HCT116 (cell line): Measurements from ENCODE around the gene METTL18. TPM values are rescaled to one million over a fixed set of nuclear protein-coding genes. Genes with fewer than 3 reads are reported as not detected.

Experiments used
- ATAC-seq: fragments of 200-7000 bp; cut with Tn5 transposase; 2 replicates; pipeline ENCODE4 v1.9.1; 2020; ENCODE audit warnings: mild to moderate bottlenecking, moderate library complexity
- BruUV-seq: library from RNA; stranded (reverse); fragments of 400-500 nt; replicated peaks from 2 replicates; lab custom pipeline; 2021; lab: Mats Ljungman, UMichigan
- CTCF ChIA-PET: fragments of 300-600 bp; sonication (Branson Sonifier 250); formaldehyde crosslinking; loops from one replicate; lab custom pipeline; 2021; ENCODE audit warnings: antibody characterized with exemption; lab: Charles Lee
- POLR2A ChIA-PET: fragments of 300-600, 350-600 bp; sonication (Branson Sonifier 250); formaldehyde crosslinking; loops from one replicate; lab custom pipeline; 2021; ENCODE audit warnings: antibody characterized with exemption; lab: Charles Lee
- RAD21 ChIA-PET, 2 experiments: fragments of 300-600 bp; sonication (Branson Sonifier 250); formaldehyde crosslinking; loops; one replicate each; lab custom pipeline; 2023; ENCODE audit warnings: low total read pairs in 2 of 2; ENCODE audit not compliant: uncharacterized antibody in 2 of 2, unreplicated experiment in 2 of 2, low non-redundant PET in 1 of 2; lab: Charles Lee
- DNase-seq: peaks from one replicate; pipeline ENCODE4 v3.0.0-alpha.2; 2010; ENCODE audit warnings: low read depth, low spot score
- H2AFZ ChIP-seq: fragments of 200-600 bp; shearing (Covaris generic), sonication (generic); 2 replicates; pipeline ENCODE4 v1.6.1; 2017; ENCODE audit warnings: low read depth, mixed run types, mixed read lengths, antibody characterized with exemption, low read length; ENCODE audit not compliant: poor library complexity, severe bottlenecking
- H3K27ac ChIP-seq: 2 replicates; pipeline ENCODE4 v1.5.1; 2012; ENCODE audit warnings: low read depth, low read length
- H3K27me3 ChIP-seq: fragments of 200-600 bp; sonication (generic); 2 replicates; pipeline ENCODE4 v1.6.1; 2016; ENCODE audit warnings: mixed run types, low read length, mixed read lengths; ENCODE audit not compliant: insufficient read depth
- H3K36me3 ChIP-seq, 2 experiments: fragments of 200-500 bp in 1 of 2; fragments of 200-600 bp in 1 of 2; sonication (Bioruptor generic) in 1 of 2; sonication (generic) in 1 of 2; 2 replicates each; pipeline versions ENCODE4 v1.5.1 to v1.6.1; 2014 to 2016; ENCODE audit warnings: low read length in 2 of 2, inconsistent platforms in 1 of 2, mixed read lengths in 1 of 2, mixed run types in 1 of 2; ENCODE audit not compliant: insufficient read depth in 2 of 2, control insufficient read depth in 1 of 2
- H3K4me1 ChIP-seq, 2 experiments: fragments of 200-600 bp in 1 of 2; sonication (generic) in 1 of 2; 2 replicates each; pipeline versions ENCODE4 v1.5.1 to v1.6.1; 2012 to 2017; ENCODE audit warnings: low read length in 2 of 2, inconsistent platforms in 1 of 2, mild to moderate bottlenecking in 1 of 2, mixed read lengths in 1 of 2, mixed run types in 1 of 2, moderate library complexity in 1 of 2; ENCODE audit not compliant: insufficient read depth in 2 of 2, control insufficient read depth in 1 of 2
- H3K4me2 ChIP-seq: fragments of 200-600 bp; sonication (generic); 2 replicates; pipeline ENCODE4 v1.6.1; 2017; ENCODE audit warnings: mixed run types, low read length, mixed read lengths
- H3K4me3 ChIP-seq, 2 experiments: fragments of 200-600 bp in 1 of 2; sonication (generic) in 1 of 2; replicated peaks in 1 of 2; 2 replicates each; pipeline ENCODE4 v1.5.1; 2011 to 2016; ENCODE audit warnings: low read length in 2 of 2, control low read depth in 1 of 2, low read depth in 1 of 2, mild to moderate bottlenecking in 1 of 2, mixed read lengths in 1 of 2, mixed run types in 1 of 2
- H3K79me2 ChIP-seq: fragments of 200-600 bp; sonication (generic); 2 replicates; pipeline ENCODE4 v1.6.1; 2017; ENCODE audit warnings: mild to moderate bottlenecking, mixed run types, low read length, moderate library complexity, mixed read lengths; ENCODE audit not compliant: insufficient read depth
- H3K9ac ChIP-seq: fragments of 200-600 bp; sonication (generic); 2 replicates; pipeline ENCODE4 v1.6.1; 2016; ENCODE audit warnings: low read length, mixed read lengths
- H3K9me2 ChIP-seq: fragments of 200-600 bp; sonication (generic), shearing (Covaris generic); 2 replicates; pipeline ENCODE4 v1.6.1; 2017; ENCODE audit warnings: mixed run types, mild to moderate bottlenecking, moderate library complexity; ENCODE audit not compliant: insufficient read depth
- H3K9me3 ChIP-seq, 2 experiments: fragments of 200-500 bp in 1 of 2; fragments of 200-600 bp in 1 of 2; sonication (Bioruptor generic) in 1 of 2; sonication (generic) in 1 of 2; 2 replicates each; pipeline ENCODE4 v1.6.1; 2014 to 2017; ENCODE audit warnings: low read length in 2 of 2, mixed read lengths in 2 of 2, inconsistent platforms in 1 of 2, low read depth in 1 of 2, mild to moderate bottlenecking in 1 of 2, mixed run types in 1 of 2, moderate library complexity in 1 of 2; ENCODE audit not compliant: control insufficient read depth in 1 of 2, insufficient read depth in 1 of 2
- H4K20me1 ChIP-seq: fragments of 200-600 bp; sonication (generic), shearing (Covaris generic); 2 replicates; pipeline ENCODE4 v1.6.1; 2017; ENCODE audit warnings: mixed run types, mild to moderate bottlenecking, moderate library complexity; ENCODE audit not compliant: insufficient read depth
- EZH2 ChIP-seq: fragments of 200-600 bp; sonication (generic); IDR thresholded peaks from 2 replicates; pipeline ENCODE4 v1.6.1; 2017; ENCODE audit warnings: antibody characterized with exemption, mixed run types
- EZH2phosphoT487 ChIP-seq: fragments of 200-600 bp; IDR thresholded peaks from 2 replicates; pipeline ENCODE4 v1.6.1; 2018; ENCODE audit warnings: antibody characterized with exemption, borderline replicate concordance
- SP1 ChIP-seq: IDR thresholded peaks from 2 replicates; pipeline ENCODE4 v1.6.1; 2012; ENCODE audit warnings: low read depth
- SRF ChIP-seq: IDR thresholded peaks from 2 replicates; pipeline ENCODE4 v1.6.1; 2012; ENCODE audit warnings: low read depth
- TCF7L2 ChIP-seq: IDR thresholded peaks from 2 replicates; pipeline ENCODE4 v1.7.0; 2011; ENCODE audit warnings: borderline replicate concordance, inconsistent platforms; ENCODE audit not compliant: insufficient read depth, insufficient read length; ENCODE audit errors: extremely low read depth
- ZNF274 ChIP-seq: fragments of 200-500 bp; sonication (Bioruptor generic); IDR thresholded peaks from 2 replicates; pipeline ENCODE4 v1.6.1; 2014; ENCODE audit warnings: mild to moderate bottlenecking, low read depth, low read length, inconsistent platforms
- intact Hi-C: fragments of 100-400 bp; cut with micrococcal nuclease; formaldehyde crosslinking; loops from 2 replicates; pipeline ENCODE4 v1.10.0; 2022
- total RNA-seq: library from RNA; stranded (reverse); gene quantifications from one replicate; pipeline ENCODE4 v1.2.1, GENCODE V29; 2021; ENCODE audit not compliant: unreplicated experiment
- TF ChIP-seq, protein P1 (sequence below): IDR thresholded peaks from 2 replicates; pipeline ENCODE4 v1.6.1; 2011; ENCODE audit warnings: mild to moderate bottlenecking, low read length, moderate library complexity; ENCODE audit not compliant: insufficient replicate concordance; ENCODE audit errors: extremely low read depth
- TF ChIP-seq, protein P2 (sequence below): IDR thresholded peaks from 2 replicates; pipeline ENCODE4 v1.6.1; 2012
- TF ChIP-seq, protein P3 (sequence below): IDR thresholded peaks from 2 replicates; pipeline ENCODE4 v1.6.1; 2012; ENCODE audit warnings: low read depth

METTL18 gene
- total RNA-seq, 1 experiment from 2014 or later, result 7.4 TPM

DNA sequence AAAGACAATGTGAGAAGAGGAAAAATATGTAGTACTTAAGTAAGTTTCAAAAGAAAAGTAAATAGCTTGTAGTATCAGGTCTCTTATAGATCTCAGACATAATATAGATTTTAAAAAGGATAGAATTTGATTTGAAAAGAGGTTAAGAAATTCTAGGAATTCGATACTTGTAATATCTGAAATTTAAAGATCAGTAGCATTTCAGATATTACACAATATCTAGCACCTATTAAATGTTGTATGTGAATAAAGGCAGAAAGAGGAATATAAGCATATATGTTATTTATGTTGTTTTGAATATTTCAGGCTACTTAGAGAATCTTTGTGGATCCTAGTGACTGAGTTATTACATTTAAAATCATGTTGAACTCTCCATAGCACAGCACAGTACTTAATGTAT, 35.0 kb upstream of the METTL18 start:
- ChIA-PET RAD21 (no interaction called here), POLR2A (no interaction called here), CTCF (no interaction called here)
- H3K36me3 ChIP-seq, result peaks cover 6 to 10% of the 10 kb centered on the region in 2 experiments; a peak in 3 of 4 replicates
- TF ChIP-seq ZNF274 (no peak), TCF7L2 (no peak), EZH2phosphoT487 (no peak), SRF (no peak), SP1 (no peak), EZH2 (no peak)
- TF ChIP-seq, protein P1, sequence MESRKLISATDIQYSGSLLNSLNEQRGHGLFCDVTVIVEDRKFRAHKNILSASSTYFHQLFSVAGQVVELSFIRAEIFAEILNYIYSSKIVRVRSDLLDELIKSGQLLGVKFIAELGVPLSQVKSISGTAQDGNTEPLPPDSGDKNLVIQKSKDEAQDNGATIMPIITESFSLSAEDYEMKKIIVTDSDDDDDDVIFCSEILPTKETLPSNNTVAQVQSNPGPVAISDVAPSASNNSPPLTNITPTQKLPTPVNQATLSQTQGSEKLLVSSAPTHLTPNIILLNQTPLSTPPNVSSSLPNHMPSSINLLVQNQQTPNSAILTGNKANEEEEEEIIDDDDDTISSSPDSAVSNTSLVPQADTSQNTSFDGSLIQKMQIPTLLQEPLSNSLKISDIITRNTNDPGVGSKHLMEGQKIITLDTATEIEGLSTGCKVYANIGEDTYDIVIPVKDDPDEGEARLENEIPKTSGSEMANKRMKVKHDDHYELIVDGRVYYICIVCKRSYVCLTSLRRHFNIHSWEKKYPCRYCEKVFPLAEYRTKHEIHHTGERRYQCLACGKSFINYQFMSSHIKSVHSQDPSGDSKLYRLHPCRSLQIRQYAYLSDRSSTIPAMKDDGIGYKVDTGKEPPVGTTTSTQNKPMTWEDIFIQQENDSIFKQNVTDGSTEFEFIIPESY, result no peak
- TF ChIP-seq, protein P2, sequence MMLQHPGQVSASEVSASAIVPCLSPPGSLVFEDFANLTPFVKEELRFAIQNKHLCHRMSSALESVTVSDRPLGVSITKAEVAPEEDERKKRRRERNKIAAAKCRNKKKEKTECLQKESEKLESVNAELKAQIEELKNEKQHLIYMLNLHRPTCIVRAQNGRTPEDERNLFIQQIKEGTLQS, result no peak
- TF ChIP-seq, protein P3, sequence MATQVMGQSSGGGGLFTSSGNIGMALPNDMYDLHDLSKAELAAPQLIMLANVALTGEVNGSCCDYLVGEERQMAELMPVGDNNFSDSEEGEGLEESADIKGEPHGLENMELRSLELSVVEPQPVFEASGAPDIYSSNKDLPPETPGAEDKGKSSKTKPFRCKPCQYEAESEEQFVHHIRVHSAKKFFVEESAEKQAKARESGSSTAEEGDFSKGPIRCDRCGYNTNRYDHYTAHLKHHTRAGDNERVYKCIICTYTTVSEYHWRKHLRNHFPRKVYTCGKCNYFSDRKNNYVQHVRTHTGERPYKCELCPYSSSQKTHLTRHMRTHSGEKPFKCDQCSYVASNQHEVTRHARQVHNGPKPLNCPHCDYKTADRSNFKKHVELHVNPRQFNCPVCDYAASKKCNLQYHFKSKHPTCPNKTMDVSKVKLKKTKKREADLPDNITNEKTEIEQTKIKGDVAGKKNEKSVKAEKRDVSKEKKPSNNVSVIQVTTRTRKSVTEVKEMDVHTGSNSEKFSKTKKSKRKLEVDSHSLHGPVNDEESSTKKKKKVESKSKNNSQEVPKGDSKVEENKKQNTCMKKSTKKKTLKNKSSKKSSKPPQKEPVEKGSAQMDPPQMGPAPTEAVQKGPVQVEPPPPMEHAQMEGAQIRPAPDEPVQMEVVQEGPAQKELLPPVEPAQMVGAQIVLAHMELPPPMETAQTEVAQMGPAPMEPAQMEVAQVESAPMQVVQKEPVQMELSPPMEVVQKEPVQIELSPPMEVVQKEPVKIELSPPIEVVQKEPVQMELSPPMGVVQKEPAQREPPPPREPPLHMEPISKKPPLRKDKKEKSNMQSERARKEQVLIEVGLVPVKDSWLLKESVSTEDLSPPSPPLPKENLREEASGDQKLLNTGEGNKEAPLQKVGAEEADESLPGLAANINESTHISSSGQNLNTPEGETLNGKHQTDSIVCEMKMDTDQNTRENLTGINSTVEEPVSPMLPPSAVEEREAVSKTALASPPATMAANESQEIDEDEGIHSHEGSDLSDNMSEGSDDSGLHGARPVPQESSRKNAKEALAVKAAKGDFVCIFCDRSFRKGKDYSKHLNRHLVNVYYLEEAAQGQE, result no peak
- no peaks in the 10 kb centered on the region for H3K9me2 ChIP-seq
- H3K9ac ChIP-seq, result no peak overlapping the region
- DNase-seq, result no peak
- no peak overlapping the region for H3K4me2 ChIP-seq
- H4K20me1 ChIP-seq, result no peaks in the 10 kb centered on the region
- no peaks in the 10 kb centered on the region for H3K4me1 ChIP-seq
- ATAC-seq, result no peak
- H3K27ac ChIP-seq, result no peak overlapping the region
- BruUV-seq, result no TSS peak
- no peaks in the 10 kb centered on the region for H3K79me2 ChIP-seq
- H3K27me3 ChIP-seq, result no peaks in the 10 kb centered on the region
- H2AFZ ChIP-seq, result no peak overlapping the region
- H3K4me3 ChIP-seq, result no peak overlapping the region
- no peaks in the 10 kb centered on the region for H3K9me3 ChIP-seq
- intact Hi-C loops, result loop anchor here (5.0 kb wide), 1 partner anchor 652 kb away; no protein-coding TSS in a partner anchor
